Measurements from ENCODE around the gene COL9A1.

The COL9A1 gene

DNA sequence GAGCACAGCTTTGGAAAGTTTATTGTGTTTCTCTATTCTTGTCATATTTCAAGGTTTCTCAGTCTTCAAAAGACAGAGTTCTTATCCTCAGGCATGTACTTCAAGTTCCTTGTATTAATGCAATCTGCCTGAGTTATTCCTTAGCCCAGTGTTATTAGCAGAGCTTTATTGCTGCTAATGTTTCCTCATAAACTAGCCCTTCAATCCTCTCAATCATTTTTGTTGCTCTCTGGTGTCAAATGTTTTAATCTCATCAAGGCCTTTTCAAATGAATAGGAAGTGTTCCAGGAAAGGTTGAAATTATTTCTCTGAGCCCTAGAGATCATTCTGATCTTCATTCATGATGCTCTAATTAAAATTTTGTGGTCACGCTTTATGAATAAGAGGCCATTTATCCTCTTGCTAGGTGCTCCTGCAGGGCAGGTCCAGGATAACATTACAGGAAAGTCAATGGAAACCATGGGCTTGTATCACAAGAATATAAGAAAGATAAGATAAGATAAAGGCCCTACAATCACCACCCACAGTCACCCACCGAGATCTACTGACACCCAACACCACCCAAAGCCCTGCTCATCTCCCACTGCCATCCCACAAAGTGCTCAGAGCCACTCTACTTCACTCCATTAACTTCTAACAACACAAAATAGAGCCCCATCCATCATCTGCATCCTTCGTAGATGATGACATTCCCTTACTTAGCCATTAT, 125.9 kb downstream of the COL9A1 start:
- Mint-ChIP-seq H3K4me1 (no peaks in the 10 kb centered on the region), H3K36me3 (ENCODE audit: low read depth) (no peaks in the 10 kb centered on the region), H3K4me3 (no peak overlapping the region), H3K27ac (peak overlapping the region in 1 of 3 experiments; percentile 15), H3K9me3 (peaks cover 8% of the 10 kb centered on the region), H3K27me3 (ENCODE audit: low read depth) (no peaks in the 10 kb centered on the region)
- TF ChIP-seq, protein P1, sequence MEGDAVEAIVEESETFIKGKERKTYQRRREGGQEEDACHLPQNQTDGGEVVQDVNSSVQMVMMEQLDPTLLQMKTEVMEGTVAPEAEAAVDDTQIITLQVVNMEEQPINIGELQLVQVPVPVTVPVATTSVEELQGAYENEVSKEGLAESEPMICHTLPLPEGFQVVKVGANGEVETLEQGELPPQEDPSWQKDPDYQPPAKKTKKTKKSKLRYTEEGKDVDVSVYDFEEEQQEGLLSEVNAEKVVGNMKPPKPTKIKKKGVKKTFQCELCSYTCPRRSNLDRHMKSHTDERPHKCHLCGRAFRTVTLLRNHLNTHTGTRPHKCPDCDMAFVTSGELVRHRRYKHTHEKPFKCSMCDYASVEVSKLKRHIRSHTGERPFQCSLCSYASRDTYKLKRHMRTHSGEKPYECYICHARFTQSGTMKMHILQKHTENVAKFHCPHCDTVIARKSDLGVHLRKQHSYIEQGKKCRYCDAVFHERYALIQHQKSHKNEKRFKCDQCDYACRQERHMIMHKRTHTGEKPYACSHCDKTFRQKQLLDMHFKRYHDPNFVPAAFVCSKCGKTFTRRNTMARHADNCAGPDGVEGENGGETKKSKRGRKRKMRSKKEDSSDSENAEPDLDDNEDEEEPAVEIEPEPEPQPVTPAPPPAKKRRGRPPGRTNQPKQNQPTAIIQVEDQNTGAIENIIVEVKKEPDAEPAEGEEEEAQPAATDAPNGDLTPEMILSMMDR (IDR thresholded peaks at IDR 0.05; ENCODE audit: unreplicated experiment in 3 of 3) = no peak

DNA sequence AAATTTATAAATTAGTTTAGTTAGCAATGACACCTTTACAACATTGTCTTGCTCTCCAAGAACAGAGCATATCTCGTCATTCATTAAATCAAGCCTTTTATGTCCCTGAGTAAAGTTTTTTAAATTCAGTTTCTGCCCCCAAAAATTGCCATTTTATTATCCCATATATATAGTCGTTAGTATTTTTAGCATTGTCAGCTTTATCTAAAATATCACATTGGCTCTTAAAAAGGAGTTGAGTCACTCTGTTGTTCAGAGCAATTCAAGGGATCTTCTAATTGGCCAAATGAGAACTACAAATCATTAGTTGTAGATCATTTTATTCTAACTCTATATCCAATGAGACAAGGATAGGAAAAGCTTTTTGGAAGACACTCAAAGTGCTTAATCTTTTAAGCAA, 127.1 kb downstream of the COL9A1 start:
- H3K9me3 Mint-ChIP-seq = peaks cover 8% of the 10 kb centered on the region
- no peak overlapping the region for H3K4me3 Mint-ChIP-seq
- no peaks in the 10 kb centered on the region for H3K36me3 Mint-ChIP-seq (ENCODE audit: low read depth)
- no peaks in the 10 kb centered on the region for H3K4me1 Mint-ChIP-seq
- no peaks in the 10 kb centered on the region for H3K27me3 Mint-ChIP-seq (ENCODE audit: low read depth)
- TF ChIP-seq, protein P1 (IDR thresholded peaks at IDR 0.05; ENCODE audit: unreplicated experiment in 3 of 3) = no peak
- H3K27ac Mint-ChIP-seq = no peak overlapping the region

DNA sequence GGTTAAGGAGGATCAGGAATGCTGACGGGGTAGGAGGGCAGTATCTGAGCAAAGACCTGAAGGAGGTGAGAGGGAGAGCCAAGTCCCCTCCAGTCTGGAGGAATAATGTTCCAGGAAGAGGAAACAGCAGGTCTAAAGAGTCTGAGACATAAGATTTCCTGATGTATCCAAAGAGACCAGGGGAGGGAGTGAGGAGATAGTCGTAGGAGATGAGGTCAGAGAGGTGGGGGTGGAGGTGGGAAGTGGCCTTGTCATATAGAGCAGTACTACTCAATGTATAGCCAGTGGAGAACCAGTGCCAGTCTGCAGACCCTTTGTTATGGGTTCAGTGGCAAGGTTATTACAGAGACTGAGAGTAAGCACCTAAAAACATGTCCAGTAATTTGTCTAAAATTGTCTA, 130.6 kb downstream of the COL9A1 start:
- no peak overlapping the region for H3K4me3 Mint-ChIP-seq
- TF ChIP-seq, protein P1 (IDR thresholded peaks at IDR 0.05; ENCODE audit: unreplicated experiment in 3 of 3) = no peak

DNA sequence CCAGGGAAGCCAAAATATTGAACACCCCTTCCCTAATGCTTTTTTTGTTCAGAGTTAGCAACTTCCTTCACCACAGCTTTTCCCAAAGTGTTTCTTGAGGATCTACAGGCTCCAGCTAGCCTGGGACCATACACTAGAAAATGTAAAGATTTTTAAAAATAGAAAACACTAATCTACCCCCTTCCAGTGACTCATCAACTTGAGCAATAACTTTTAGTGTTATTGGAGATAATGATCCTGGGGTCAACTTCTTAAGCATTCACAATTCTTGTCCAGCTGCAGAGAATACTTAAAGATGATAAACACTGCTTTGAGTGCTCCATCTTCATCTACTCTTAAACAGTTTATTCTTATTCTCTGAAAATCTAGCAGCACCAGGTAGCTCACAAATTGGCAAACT, 131.6 kb downstream of the COL9A1 start:
- H3K4me1 Mint-ChIP-seq = peaks cover 9% of the 10 kb centered on the region
- TF ChIP-seq, protein P1 (IDR thresholded peaks at IDR 0.05; ENCODE audit: unreplicated experiment in 3 of 3) = no peak
- peaks cover 9% of the 10 kb centered on the region for H3K27me3 Mint-ChIP-seq (ENCODE audit: low read depth)
- no peaks in the 10 kb centered on the region for H3K9me3 Mint-ChIP-seq
- no peak overlapping the region for H3K27ac Mint-ChIP-seq
- H3K4me3 Mint-ChIP-seq = no peak overlapping the region
- no peaks in the 10 kb centered on the region for H3K36me3 Mint-ChIP-seq (ENCODE audit: low read depth)

More for the DNA sequence above, 130.6 kb downstream of the COL9A1 start:
- Mint-ChIP-seq H3K9me3 (no peaks in the 10 kb centered on the region), H3K27ac (no peak overlapping the region), H3K4me1 (no peaks in the 10 kb centered on the region), H3K27me3 (ENCODE audit: low read depth) (no peaks in the 10 kb centered on the region), H3K36me3 (ENCODE audit: low read depth) (no peaks in the 10 kb centered on the region)

DNA sequence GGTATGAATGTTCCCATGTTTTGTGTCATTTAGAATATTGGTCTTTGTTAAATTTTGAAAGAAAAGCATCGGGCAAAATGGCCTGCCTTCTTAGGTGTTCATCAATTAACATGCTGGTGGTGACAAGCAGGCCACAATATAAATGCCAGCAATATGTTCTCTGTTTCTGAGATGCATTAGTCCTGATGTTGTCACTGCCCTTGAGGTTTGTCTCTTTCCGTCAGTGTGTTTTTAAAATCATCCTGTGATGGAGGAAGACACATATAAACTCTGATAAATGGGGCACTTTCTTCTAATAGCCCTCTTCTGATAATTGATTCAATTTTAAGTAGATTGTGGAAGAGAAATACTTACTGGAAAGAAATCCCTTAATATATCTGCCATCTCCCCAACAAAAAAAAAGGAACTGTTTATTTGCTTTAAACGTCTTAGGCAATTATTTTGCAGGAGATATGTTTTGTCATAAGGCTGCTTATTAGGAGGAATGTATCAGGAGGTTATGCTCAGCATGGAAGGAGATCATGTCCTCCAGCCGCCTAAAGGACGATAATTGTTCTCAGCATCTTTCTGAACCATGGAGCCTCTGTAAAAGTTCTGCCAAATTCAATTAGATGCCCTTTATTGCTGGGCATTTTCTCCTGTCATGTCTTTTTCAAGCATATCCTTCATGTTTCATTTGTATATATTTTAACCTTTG, 134.1 kb downstream of the COL9A1 start:
- H3K27me3 Mint-ChIP-seq (ENCODE audit: low read depth) = peaks cover 15% of the 10 kb centered on the region
- H3K27ac Mint-ChIP-seq = no peak overlapping the region
- H3K9me3 Mint-ChIP-seq = no peaks in the 10 kb centered on the region
- peaks cover 23% of the 10 kb centered on the region for H3K4me1 Mint-ChIP-seq
- H3K36me3 Mint-ChIP-seq (ENCODE audit: low read depth) = no peaks in the 10 kb centered on the region
- no peak overlapping the region for H3K4me3 Mint-ChIP-seq
- TF ChIP-seq, protein P1 (IDR thresholded peaks at IDR 0.05; ENCODE audit: unreplicated experiment in 3 of 3) = no peak
